Activated B cell treated with CpG ODN at 0.5 μM for 24 hours (primary cell): Measurements from ENCODE around the gene EBP. TPM values are rescaled to one million over a fixed set of nuclear protein-coding genes. Genes with fewer than 3 reads are reported as not detected.

Experiments used
- ATAC-seq: fragments of 200-7000 bp; cut with Tn5 transposase; one replicate; pipeline ENCODE4 v1.10.0; 2021; ENCODE audit warnings: low read depth, mild to moderate bottlenecking, moderate library complexity
- CTCF ChIA-PET: fragments of 350-600 bp; sonication (Branson Sonifier 250); formaldehyde crosslinking; loops from one replicate; lab custom pipeline; 2021; ENCODE audit warnings: antibody characterized with exemption; lab: Charles Lee
- POLR2A ChIA-PET: fragments of 350-600 bp; sonication (Branson Sonifier 250); formaldehyde crosslinking; loops from one replicate; lab custom pipeline; 2021; ENCODE audit warnings: antibody characterized with exemption; lab: Charles Lee
- DNase-seq: peaks from one replicate; pipeline ENCODE4 v3.0.0; 2022
- H3K27ac Mint-ChIP-seq: one replicate; pipeline ENCODE4 v1.8.0; 2020; ENCODE audit warnings: mixed read lengths
- H3K27me3 Mint-ChIP-seq: one replicate; pipeline ENCODE4 v1.8.0; 2021; ENCODE audit warnings: mixed read lengths
- H3K36me3 Mint-ChIP-seq: one replicate; pipeline ENCODE4 v1.8.0; 2021; ENCODE audit warnings: low read depth, mixed read lengths
- H3K4me1 Mint-ChIP-seq: one replicate; pipeline ENCODE4 v1.8.0; 2021; ENCODE audit warnings: mixed read lengths
- H3K4me3 Mint-ChIP-seq: one replicate; pipeline ENCODE4 v1.8.0; 2020; ENCODE audit warnings: mild to moderate bottlenecking, mixed read lengths
- H3K9me3 Mint-ChIP-seq: one replicate; pipeline ENCODE4 v1.8.0; 2020; ENCODE audit warnings: mixed read lengths
- intact Hi-C: fragments of 100-400 bp; cut with micrococcal nuclease; formaldehyde crosslinking; loops from one replicate; pipeline ENCODE4 v1.15.1; 2024
- total RNA-seq: library from RNA; stranded (reverse); gene quantifications from 2 replicates; pipeline ENCODE4 v1.2.3, GENCODE V29; 2022
- TF ChIP-seq, protein P1 (sequence below): fragments of 200-600 bp; IDR thresholded peaks from one replicate; pipeline ENCODE4 v1.8.0; 2022; ENCODE audit warnings: antibody characterized with exemption, mild to moderate bottlenecking

Gene EBP
- total RNA-seq, 1 donor from 2014 or later = 72.4 TPM

DNA sequence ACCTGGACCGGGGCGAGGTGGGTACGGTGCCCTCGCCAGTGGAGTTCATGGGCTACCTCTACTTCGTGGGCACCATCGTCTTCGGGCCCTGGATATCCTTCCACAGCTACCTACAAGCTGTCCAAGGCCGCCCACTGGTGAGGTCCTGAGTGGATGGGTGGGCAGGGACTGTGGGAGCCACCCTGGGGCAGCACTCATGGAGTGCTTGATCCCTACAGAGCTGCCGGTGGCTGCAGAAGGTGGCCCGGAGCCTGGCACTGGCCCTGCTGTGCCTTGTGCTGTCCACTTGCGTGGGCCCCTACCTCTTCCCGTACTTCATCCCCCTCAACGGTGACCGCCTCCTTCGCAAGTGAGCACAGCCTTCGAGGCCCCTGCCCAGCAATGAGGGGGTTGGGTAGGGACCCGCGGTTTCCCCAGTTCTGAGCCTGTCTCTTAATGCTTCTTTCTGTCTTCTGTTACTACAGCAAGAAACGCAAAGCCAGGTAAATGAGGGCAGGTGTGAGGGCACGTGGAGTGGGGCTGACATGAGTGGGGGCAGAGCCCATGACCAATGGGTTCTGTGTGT lies 9.2 kb upstream of the EBP start:
- DNase-seq (no peak), ATAC-seq (no peak)
- TF ChIP-seq, protein P1, sequence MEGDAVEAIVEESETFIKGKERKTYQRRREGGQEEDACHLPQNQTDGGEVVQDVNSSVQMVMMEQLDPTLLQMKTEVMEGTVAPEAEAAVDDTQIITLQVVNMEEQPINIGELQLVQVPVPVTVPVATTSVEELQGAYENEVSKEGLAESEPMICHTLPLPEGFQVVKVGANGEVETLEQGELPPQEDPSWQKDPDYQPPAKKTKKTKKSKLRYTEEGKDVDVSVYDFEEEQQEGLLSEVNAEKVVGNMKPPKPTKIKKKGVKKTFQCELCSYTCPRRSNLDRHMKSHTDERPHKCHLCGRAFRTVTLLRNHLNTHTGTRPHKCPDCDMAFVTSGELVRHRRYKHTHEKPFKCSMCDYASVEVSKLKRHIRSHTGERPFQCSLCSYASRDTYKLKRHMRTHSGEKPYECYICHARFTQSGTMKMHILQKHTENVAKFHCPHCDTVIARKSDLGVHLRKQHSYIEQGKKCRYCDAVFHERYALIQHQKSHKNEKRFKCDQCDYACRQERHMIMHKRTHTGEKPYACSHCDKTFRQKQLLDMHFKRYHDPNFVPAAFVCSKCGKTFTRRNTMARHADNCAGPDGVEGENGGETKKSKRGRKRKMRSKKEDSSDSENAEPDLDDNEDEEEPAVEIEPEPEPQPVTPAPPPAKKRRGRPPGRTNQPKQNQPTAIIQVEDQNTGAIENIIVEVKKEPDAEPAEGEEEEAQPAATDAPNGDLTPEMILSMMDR = no peak
- no peak overlapping the region for H3K4me3 Mint-ChIP-seq
- intact Hi-C loops = no loop called here
- CTCF ChIA-PET = no interaction called here
- H3K27me3 Mint-ChIP-seq = no peaks in the 10 kb centered on the region
- POLR2A ChIA-PET = no interaction called here
- H3K27ac Mint-ChIP-seq = no peak overlapping the region
- peaks cover 7% of the 10 kb centered on the region for H3K36me3 Mint-ChIP-seq
- H3K9me3 Mint-ChIP-seq = no peaks in the 10 kb centered on the region
- peaks cover 11% of the 10 kb centered on the region for H3K4me1 Mint-ChIP-seq

DNA sequence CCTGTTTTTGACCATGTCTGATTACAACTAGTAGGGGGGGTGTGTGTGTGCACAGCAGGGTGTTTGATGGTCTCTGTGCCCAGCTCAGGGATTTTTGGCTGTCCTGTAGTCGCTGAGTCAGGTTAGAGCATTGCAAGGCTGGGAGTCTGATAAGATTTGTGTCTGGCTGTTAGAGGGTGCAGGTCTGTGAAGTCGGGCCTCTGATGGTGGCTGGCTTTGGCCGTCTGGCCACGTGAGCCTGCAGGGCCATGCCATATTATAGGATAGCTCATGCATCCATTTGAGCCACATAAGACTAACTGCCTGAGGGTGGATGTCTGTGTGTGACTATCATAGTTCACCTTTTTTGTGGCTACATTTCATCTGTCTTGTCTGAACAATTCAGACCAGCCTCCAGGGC lies 7.9 kb upstream of the EBP start:
- peaks cover 7% of the 10 kb centered on the region for H3K4me1 Mint-ChIP-seq
- intact Hi-C loops = no loop called here
- TF ChIP-seq, protein P1 = no peak
- CTCF ChIA-PET = no interaction called here
- ATAC-seq (no peak), DNase-seq (no peak)
- H3K27me3 Mint-ChIP-seq = no peaks in the 10 kb centered on the region
- POLR2A ChIA-PET = no interaction called here
- no peak overlapping the region for H3K27ac Mint-ChIP-seq
- no peaks in the 10 kb centered on the region for H3K9me3 Mint-ChIP-seq
- H3K36me3 Mint-ChIP-seq = peaks cover 7% of the 10 kb centered on the region
- H3K4me3 Mint-ChIP-seq = no peak overlapping the region

DNA sequence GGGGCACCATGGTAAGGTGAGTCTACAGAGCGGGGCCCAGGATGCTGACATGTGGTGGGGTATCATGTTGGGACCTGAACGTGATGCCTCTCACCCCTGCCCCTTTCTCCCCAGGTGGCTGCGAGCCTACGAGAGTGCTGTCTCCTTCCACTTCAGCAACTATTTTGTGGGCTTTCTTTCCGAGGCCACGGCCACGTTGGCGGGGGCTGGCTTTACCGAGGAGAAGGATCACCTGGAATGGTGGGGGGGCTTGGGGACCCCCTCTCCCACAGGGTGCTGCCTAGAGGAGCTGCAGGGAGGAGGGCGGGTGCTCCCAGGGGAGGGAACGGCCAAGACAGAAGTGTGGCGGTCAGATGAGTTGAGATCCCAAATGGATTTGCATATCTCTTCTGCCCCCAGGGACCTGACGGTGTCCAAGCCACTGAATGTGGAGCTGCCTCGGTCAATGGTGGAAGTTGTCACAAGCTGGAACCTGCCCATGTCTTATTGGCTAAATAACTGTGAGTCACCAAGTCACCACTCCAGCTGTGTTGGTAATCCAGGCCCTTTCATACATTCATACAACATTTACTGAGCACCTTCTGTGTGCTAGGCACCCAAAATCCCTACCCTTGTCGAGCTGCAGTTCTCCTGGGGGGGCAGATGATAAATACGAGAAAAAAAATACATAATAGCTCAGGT lies 7.3 kb upstream of the EBP start:
- DNase-seq (no peak), ATAC-seq (no peak)
- Mint-ChIP-seq H3K4me1 (peaks cover 7% of the 10 kb centered on the region), H3K36me3 (peaks cover 6% of the 10 kb centered on the region), H3K9me3 (no peaks in the 10 kb centered on the region), H3K27me3 (no peaks in the 10 kb centered on the region), H3K27ac (no peak overlapping the region), H3K4me3 (no peak overlapping the region)
- TF ChIP-seq, protein P1 = no peak
- CTCF ChIA-PET = no interaction called here
- intact Hi-C loops = no loop called here
- POLR2A ChIA-PET = no interaction called here

DNA sequence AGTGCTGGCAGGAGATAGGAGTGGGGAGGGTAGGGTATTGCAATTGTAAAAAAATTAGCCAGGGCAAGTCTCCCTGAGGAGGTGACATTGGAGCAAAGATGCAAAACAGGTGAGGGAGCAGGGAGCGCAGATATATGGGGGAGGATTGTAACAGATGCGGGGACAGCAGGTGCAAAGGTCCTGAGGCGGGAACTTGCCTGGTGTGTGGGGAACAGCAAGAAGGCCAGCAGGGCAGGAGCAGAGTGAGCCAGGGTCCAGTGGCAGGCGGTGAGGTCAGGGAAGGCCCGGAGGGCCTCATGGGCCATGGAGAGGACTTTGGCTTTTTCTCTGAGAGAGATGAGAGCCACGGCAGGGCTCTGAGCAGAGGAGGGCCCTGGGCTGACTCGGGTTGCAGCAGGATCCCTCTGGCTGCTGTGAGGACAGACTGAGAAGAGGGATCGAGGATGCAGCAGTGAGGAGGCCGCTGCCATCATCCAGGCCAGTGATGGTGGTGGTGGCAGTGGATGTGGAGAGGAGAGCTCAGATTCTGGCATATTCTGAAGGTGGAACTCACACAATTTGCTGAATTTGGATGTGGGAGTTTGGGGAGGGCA lies 6.6 kb upstream of the EBP start:
- Mint-ChIP-seq H3K9me3 (no peaks in the 10 kb centered on the region), H3K27ac (no peak overlapping the region), H3K4me1 (peaks cover under 1% of the 10 kb centered on the region), H3K27me3 (no peaks in the 10 kb centered on the region), H3K36me3 (peaks cover 6% of the 10 kb centered on the region), H3K4me3 (no peak overlapping the region)
- TF ChIP-seq, protein P1 = no peak
- intact Hi-C loops = no loop called here
- ChIA-PET CTCF (no interaction called here), POLR2A (no interaction called here)
- DNase-seq = no peak
- no peak for ATAC-seq

DNA sequence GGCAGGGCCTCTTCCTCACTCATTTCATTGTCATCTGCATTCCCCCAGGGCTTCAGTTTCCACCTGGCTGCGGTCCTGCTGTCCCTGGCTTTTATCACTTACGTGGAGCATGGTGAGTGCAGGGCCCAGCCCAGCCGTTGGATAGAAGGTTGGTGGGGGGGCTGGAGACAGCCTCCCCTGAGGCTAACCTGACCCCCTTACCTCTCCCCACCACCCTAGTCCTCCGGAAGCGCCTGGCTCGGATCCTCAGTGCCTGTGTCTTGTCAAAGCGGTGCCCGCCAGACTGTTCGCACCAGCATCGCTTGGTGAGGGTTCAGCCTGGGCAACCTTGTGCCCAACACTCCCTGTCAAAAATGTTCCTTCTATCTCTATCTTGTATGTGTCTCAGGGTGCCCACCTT lies 5.8 kb upstream of the EBP start:
- intact Hi-C loops = no loop called here
- no peak overlapping the region for H3K27ac Mint-ChIP-seq

More for the DNA sequence above, 5.8 kb upstream of the EBP start:
- Mint-ChIP-seq H3K4me3 (no peak overlapping the region), H3K36me3 (peaks cover 6% of the 10 kb centered on the region), H3K4me1 (peaks cover 5% of the 10 kb centered on the region), H3K9me3 (no peaks in the 10 kb centered on the region), H3K27me3 (no peaks in the 10 kb centered on the region)
- ATAC-seq (no peak), DNase-seq (no peak)
- ChIA-PET POLR2A (no interaction called here), CTCF (no interaction called here)
- TF ChIP-seq, protein P1 = no peak
